GM12878 (cell line): ENCODE measurements around the gene POLR3A. TPM values are rescaled to one million over a fixed set of nuclear protein-coding genes. Genes with fewer than 3 reads are reported as not detected.

Experiments used
- ATAC-seq: fragments of 200-7000 bp; cut with Tn5 transposase; 3 replicates; pipeline ENCODE4 v1.9.1; 2020; ENCODE audit warnings: mild to moderate bottlenecking, moderate library complexity
- BruUV-seq: library from RNA; stranded (reverse); fragments of 400-500 nt; replicated peaks from 2 replicates; lab custom pipeline; 2021; lab: Mats Ljungman, UMichigan
- CTCF ChIA-PET: fragments of 300-600 bp; sonication (Branson Sonifier 250); formaldehyde crosslinking; extraction: SDS; loops from one replicate; lab custom pipeline; 2021; ENCODE audit warnings: inconsistent platforms; lab: Yijun Ruan, JAX
- POLR2A ChIA-PET: fragments of 350-600 bp; formaldehyde crosslinking; extraction: SDS; loops from one replicate; lab custom pipeline; 2021; ENCODE audit warnings: inconsistent platforms; lab: Charles Lee
- RAD21 ChIA-PET: fragments of 300-600 bp; sonication (Branson Sonifier 250); formaldehyde crosslinking; loops from one replicate; lab custom pipeline; 2023; ENCODE audit warnings: antibody characterized with exemption; ENCODE audit not compliant: unreplicated experiment; lab: Charles Lee
- SMC1A ChIA-PET: fragments of 300-600 bp; sonication (Branson Sonifier 250); formaldehyde crosslinking; loops from one replicate; lab custom pipeline; 2023; ENCODE audit not compliant: unreplicated experiment, uncharacterized antibody; lab: Charles Lee
- DNase-seq: peaks from one replicate; pipeline ENCODE4 v3.0.0-alpha.2; 2011; ENCODE audit warnings: low read depth, low spot score
- FAIRE-seq: peaks from 3 replicates; lab custom pipeline; 2011; peaks lifted over from hg19 to GRCh38; lab: Jason Lieb, UNC
- H2AFZ ChIP-seq: 2 replicates; pipeline ENCODE4 v1.6.0; 2011; ENCODE audit warnings: low read depth, low read length, control low read depth; ENCODE audit not compliant: control insufficient read depth
- H3K27ac ChIP-seq: 2 replicates; pipeline ENCODE4 v1.5.1; 2011; ENCODE audit warnings: control low read depth; ENCODE audit not compliant: control insufficient read depth, insufficient read depth
- H3K27me3 ChIP-seq, 2 experiments: replicated peaks in 1 of 2; 2 replicates each; pipeline versions ENCODE4 v1.6.0 to v1.6.1; 2011; ENCODE audit warnings: low read length in 1 of 2; ENCODE audit not compliant: control insufficient read depth in 2 of 2, insufficient read depth in 2 of 2
- H3K36me3 ChIP-seq, 2 experiments: 2 replicates each; pipeline ENCODE4 v1.5.1; 2011; ENCODE audit warnings: low read length in 1 of 2; ENCODE audit not compliant: control insufficient read depth in 2 of 2, insufficient read depth in 2 of 2
- H3K4me1 ChIP-seq: 2 replicates; pipeline ENCODE4 v1.6.1; 2011; ENCODE audit warnings: mild to moderate bottlenecking, low read length, moderate library complexity, mixed read lengths; ENCODE audit not compliant: control insufficient read depth, insufficient read depth
- H3K4me2 ChIP-seq: 2 replicates; pipeline ENCODE4 v1.6.0; 2011; ENCODE audit warnings: control low read depth; ENCODE audit not compliant: control insufficient read depth, insufficient read depth
- H3K4me3 ChIP-seq: fragments of 200-600 bp; sonication (generic); 2 replicates; pipeline ENCODE4 v1.5.1; 2016
- H3K79me2 ChIP-seq: 2 replicates; pipeline ENCODE4 v1.6.0; 2011; ENCODE audit warnings: low read length; ENCODE audit not compliant: control insufficient read depth, insufficient read depth
- H3K9ac ChIP-seq: 2 replicates; pipeline ENCODE4 v1.8.0; 2011; ENCODE audit warnings: low read length, control low read depth, mixed read lengths; ENCODE audit not compliant: control insufficient read depth, insufficient read depth
- H3K9me3 ChIP-seq: replicated peaks from 3 replicates; pipeline ENCODE4 v1.5.1; 2011; ENCODE audit warnings: mild to moderate bottlenecking, low read length; ENCODE audit not compliant: control insufficient read depth, insufficient read depth
- H4K20me1 ChIP-seq: 2 replicates; pipeline ENCODE4 v1.6.0; 2011; ENCODE audit not compliant: control insufficient read depth, insufficient read depth
- ATF7 ChIP-seq: fragments of 450-650 bp; IDR thresholded peaks from 2 replicates; pipeline ENCODE4 v1.6.1; 2016; ENCODE audit warnings: low read depth, mild to moderate bottlenecking
- BCL11A ChIP-seq: IDR thresholded peaks from 2 replicates; pipeline ENCODE4 v1.6.1; 2011; ENCODE audit warnings: low read depth, low read length
- BRCA1 ChIP-seq: IDR thresholded peaks from 2 replicates; pipeline ENCODE4 v1.6.1; 2011; ENCODE audit warnings: low read depth, low read length, improper control_type of control experiment
- CREM ChIP-seq: IDR thresholded peaks from 2 replicates; pipeline ENCODE4 v1.6.1; 2014; ENCODE audit warnings: antibody characterized with exemption, low read depth
- FOXM1 ChIP-seq: IDR thresholded peaks from 2 replicates; pipeline ENCODE4 v1.6.1; 2012; ENCODE audit warnings: low read depth, mild to moderate bottlenecking, inconsistent platforms, low read length, moderate library complexity
- MEF2B ChIP-seq: fragments of 450-650 bp; IDR thresholded peaks from 2 replicates; pipeline ENCODE4 v1.6.1; 2018; ENCODE audit warnings: mild to moderate bottlenecking, moderate library complexity; ENCODE audit not compliant: partially characterized antibody, poor library complexity, severe bottlenecking
- NR2C1 ChIP-seq: fragments of 450-650 bp; IDR thresholded peaks from 2 replicates; pipeline ENCODE4 v1.6.1; 2017; ENCODE audit warnings: antibody characterized with exemption, mild to moderate bottlenecking, moderate library complexity
- PAX8 ChIP-seq: fragments of 450-650 bp; IDR thresholded peaks from 2 replicates; pipeline ENCODE4 v1.6.1; 2017; ENCODE audit warnings: mild to moderate bottlenecking, moderate library complexity
- RELA ChIP-seq: fragments of 450-650 bp; IDR thresholded peaks from 2 replicates; pipeline ENCODE4 v1.8.0; 2014; ENCODE audit warnings: borderline replicate concordance; ENCODE audit not compliant: partially characterized antibody
- SPI1 ChIP-seq: IDR thresholded peaks from 2 replicates; pipeline ENCODE4 v1.6.1; 2011; ENCODE audit warnings: low read depth, mild to moderate bottlenecking, low read length, moderate library complexity, borderline replicate concordance; ENCODE audit not compliant: insufficient read depth
- SREBF1 ChIP-seq: IDR thresholded peaks from 2 replicates; pipeline ENCODE4 v1.6.1; 2012; ENCODE audit warnings: mild to moderate bottlenecking, low read length
- SRF ChIP-seq, 2 experiments: IDR thresholded peaks; 2 replicates each; pipeline ENCODE4 v1.6.1; 2011; ENCODE audit warnings: low read depth in 2 of 2, low read length in 2 of 2, mild to moderate bottlenecking in 1 of 2, moderate library complexity in 1 of 2
- TAF1 ChIP-seq: IDR thresholded peaks from 2 replicates; pipeline ENCODE4 v1.6.1; 2011; ENCODE audit warnings: mild to moderate bottlenecking, low read depth, low read length, borderline replicate concordance
- TARDBP ChIP-seq: IDR thresholded peaks from 2 replicates; pipeline ENCODE4 v1.6.1; 2016; ENCODE audit warnings: borderline replicate concordance
- ZZZ3 ChIP-seq: IDR thresholded peaks from 2 replicates; pipeline ENCODE4 v1.6.1; 2011; ENCODE audit warnings: low read depth; ENCODE audit not compliant: control insufficient read depth, insufficient read length
- WGBS: methylation state at CpG from one replicate; pipeline ENCODE4 v1.1.6; 2016; ENCODE audit warnings: low lambda C conversion rate; ENCODE audit not compliant: insufficient replicate concordance, insufficient coverage; ENCODE audit errors: missing lambda C conversion rate; 5-methylcytosine and 5-hydroxymethylcytosine counted together
- in situ Hi-C: fragments of 300-500 bp; cut with MboI; formaldehyde crosslinking; loops from 9 replicates; pipeline ENCODE4 v1.14.3; 2018; ENCODE audit warnings: mixed read lengths
- intact Hi-C: fragments of 100-400 bp; cut with micrococcal nuclease; formaldehyde crosslinking; loops from one replicate; pipeline ENCODE4 v1.14.2; 2022; ENCODE audit not compliant: unreplicated experiment
- polyA plus RNA-seq, 11 experiments: library from polyadenylated mRNA; depleted of rRNA in 4 of 11; unstranded in 6 of 11; stranded (reverse) in 5 of 11; fragments of >200 nt; fragmentation: Nextera tagmentation in 4 of 11; fragmentation: Illumina TruSeq in 1 of 11; extraction: Ambion mirVana in 4 of 11; extraction: Trizol in 1 of 11; gene quantifications; 1 replicate in 1 of 11; 2 replicates in 10 of 11; pipeline versions ENCODE4 v1.2.1 to v1.2.3, GENCODE V29; 2011 to 2016; ENCODE audit warnings: inconsistent platforms in 2 of 11, missing spikeins in 2 of 11, low read depth in 1 of 11
- total RNA-seq, 4 experiments: library from RNA; depleted of rRNA in 3 of 4; stranded (reverse); fragments of >200 nt in 3 of 4; fragmentation: Illumina TruSeq in 1 of 4; extraction: Trizol in 1 of 4; gene quantifications; 2 replicates each; pipeline versions ENCODE4 v1.2.1 to v1.2.3, GENCODE V29; 2013 to 2021
- TF ChIP-seq, protein P1 (sequence below): IDR thresholded peaks from 2 replicates; pipeline ENCODE4 v1.6.1; 2011; ENCODE audit warnings: low read depth, low read length, improper control_type of control experiment, borderline replicate concordance

Gene POLR3A
- total and polyA plus RNA-seq, 10 of the 15 experiments (the other 5 are each of a cell fraction or from before 2014, with no cell fraction given), result 5.4 to 20.4 (median 14.4) TPM

DNA sequence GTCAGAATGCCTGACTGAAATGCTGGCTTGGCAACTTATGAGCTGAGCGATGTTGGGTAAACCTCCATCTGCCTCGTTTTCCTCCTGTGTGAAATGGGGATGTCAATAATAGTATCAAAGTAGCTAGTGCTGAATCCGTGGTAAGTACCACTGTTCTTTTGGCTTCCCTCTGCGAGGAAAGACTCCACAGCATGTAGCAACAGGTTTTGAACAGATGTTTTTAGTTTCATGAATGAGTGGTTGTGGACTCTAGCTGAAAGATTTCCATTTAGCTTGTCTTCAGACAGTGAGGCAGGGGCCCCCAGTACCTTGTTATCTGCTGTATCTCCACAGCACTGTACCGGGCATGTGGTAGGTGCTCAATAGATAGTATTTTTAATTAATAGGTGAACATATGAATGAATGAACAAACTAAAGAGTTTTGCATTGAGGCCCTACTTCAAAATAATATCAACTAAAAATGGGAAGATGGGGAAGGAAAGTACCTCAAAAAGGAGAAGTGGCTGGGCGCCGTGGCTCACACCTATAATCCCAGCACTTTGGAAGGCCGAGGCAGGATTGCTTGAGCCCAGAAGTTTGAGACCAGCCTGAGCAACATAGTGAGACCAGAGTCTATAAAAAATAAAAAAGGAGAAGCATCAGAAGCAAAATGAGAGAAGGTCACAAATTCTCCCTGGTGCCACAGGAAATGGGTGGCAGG, 97.1 kb downstream of the POLR3A start:
- Histone ChIP-seq H3K27me3 (peaks cover 5 to 10% of the 10 kb centered on the region in 2 experiments), H3K4me1 (peaks cover 2% of the 10 kb centered on the region; the same call in 1 of the 2 replicates), H2AFZ (no peak overlapping the region), H3K9me3 (no peaks in the 10 kb centered on the region; the same call in 2 of the 3 replicates), H4K20me1 (no peaks in the 10 kb centered on the region), H3K36me3 (no peaks in the 10 kb centered on the region), H3K9ac (no peak overlapping the region), H3K79me2 (no peaks in the 10 kb centered on the region), H3K4me2 (no peak overlapping the region), H3K27ac (no peak overlapping the region), H3K4me3 (no peak overlapping the region)
- ChIA-PET SMC1A (interaction anchor here (0.6 kb wide), 1 partner anchor 12 kb away, joined by 3 read pairs; no protein-coding TSS in a partner anchor), POLR2A (no interaction called here), RAD21 (no interaction called here), CTCF (no interaction called here)
- in situ Hi-C loops (no loop called here), intact Hi-C loops (no loop called here)
- DNase-seq (no peak), FAIRE-seq (peak; percentile 35), ATAC-seq (no peak)
- peak; percentile 30; the same call in 1 of the 2 replicates for TF ChIP-seq SPI1
- no peak for TF ChIP-seq RELA
- BruUV-seq, result no TSS peak
- 24% methylated on average over 8 of the region's 8 CpGs for WGBS

DNA sequence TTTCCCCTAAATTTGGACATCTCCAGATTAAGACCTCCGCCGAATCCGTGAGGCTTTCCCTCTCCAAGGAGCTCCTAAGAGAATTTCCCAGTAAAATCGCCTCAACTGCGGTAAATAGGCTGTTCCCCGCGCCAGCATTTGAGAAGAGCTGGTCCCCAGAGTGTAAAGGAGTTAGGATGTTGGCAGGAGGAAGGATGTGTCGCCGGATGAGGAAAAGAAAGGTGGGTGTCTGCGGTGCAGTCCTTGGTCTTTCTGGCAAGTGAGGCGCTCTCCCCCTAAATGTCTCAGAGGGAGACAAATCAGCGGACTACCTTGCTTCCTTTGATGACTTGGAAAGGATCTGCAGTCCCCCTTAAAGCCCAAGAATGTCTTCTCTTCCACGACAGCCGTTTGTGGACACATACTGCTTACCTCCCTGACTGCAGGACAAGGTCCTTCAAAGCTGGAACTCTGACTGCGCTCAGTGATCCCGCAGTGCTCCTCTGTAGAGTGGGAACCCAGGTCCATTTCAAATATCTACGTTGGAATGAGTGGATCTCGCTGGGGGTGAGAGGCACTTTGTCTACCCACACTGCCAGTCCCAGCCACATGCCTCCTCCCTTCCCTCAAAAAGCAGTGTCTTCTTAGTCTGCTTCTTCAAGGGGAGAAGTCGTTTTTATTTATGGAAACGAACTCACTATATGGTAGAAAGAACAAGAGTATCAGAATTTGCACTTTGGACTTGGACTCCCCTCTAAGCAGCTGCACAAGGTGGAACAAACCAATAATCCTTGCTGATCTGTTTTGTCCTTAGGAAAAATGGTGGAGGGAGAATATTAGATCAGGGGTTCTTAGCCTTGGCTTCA, 101.7 kb downstream of the POLR3A start:
- ChIA-PET SMC1A (no interaction called here), CTCF (interaction anchor here (1.8 kb wide), 1 partner anchor 81 kb away, joined by 7 read pairs; no protein-coding TSS in a partner anchor), POLR2A (no interaction called here), RAD21 (no interaction called here)
- Histone ChIP-seq H3K4me2 (peak overlapping the region; percentile 62), H3K27me3 (peaks cover 6 to 12% of the 10 kb centered on the region in 2 experiments), H3K36me3 (no peaks in the 10 kb centered on the region), H3K4me3 (peak overlapping the region; percentile 60; the same call in 1 of the 2 replicates), H3K79me2 (no peaks in the 10 kb centered on the region; the same call in none of the 2 replicates), H4K20me1 (no peaks in the 10 kb centered on the region), H3K9ac (no peak overlapping the region; the same call in 1 of the 2 replicates), H3K27ac (no peak overlapping the region), H3K9me3 (no peaks in the 10 kb centered on the region; the same call in 2 of the 3 replicates), H2AFZ (peak overlapping the region; percentile 25), H3K4me1 (peaks cover 12% of the 10 kb centered on the region)
- no peak for FAIRE-seq
- no peak for TF ChIP-seq ZZZ3
- TF ChIP-seq SRF (IDR thresholded peaks at IDR 0.05; ENCODE audit: low read depth in 2 of 2, low read length in 2 of 2), result no peak
- TF ChIP-seq NR2C1, result no peak
- TF ChIP-seq, protein P1, sequence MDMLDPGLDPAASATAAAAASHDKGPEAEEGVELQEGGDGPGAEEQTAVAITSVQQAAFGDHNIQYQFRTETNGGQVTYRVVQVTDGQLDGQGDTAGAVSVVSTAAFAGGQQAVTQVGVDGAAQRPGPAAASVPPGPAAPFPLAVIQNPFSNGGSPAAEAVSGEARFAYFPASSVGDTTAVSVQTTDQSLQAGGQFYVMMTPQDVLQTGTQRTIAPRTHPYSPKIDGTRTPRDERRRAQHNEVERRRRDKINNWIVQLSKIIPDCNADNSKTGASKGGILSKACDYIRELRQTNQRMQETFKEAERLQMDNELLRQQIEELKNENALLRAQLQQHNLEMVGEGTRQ, result no peak
- no peak for TF ChIP-seq MEF2B
- no peak for TF ChIP-seq TAF1
- no peak for TF ChIP-seq ATF7
- no peak for TF ChIP-seq SREBF1
- no peak for TF ChIP-seq FOXM1
- TF ChIP-seq BCL11A, result no peak
- no peak for TF ChIP-seq BRCA1
- TF ChIP-seq PAX8, result no peak
- no peak for TF ChIP-seq TARDBP
- no peak for TF ChIP-seq CREM
- in situ Hi-C loops (no loop called here), intact Hi-C loops (loop anchor here (5.0 kb wide), 1 partner anchor 80 kb away; no protein-coding TSS in a partner anchor)
- 52% methylated on average over 20 of the region's 20 CpGs for WGBS
- no peak for DNase-seq
- no peak for ATAC-seq
- no TSS peak for BruUV-seq
